ENCODE results near the gene SIDT1.
"Not testable (repeated sequence)": the region's sequence is repeated elsewhere in the genome, so short reads cannot be mapped to it uniquely, and the experiment has no call there.

SIDT1 gene

GRCh38 chr3:113631573-113631972 is 99.2 kb downstream of the SIDT1 start:
- DNase-seq (ENCODE audit: low read depth in 1 of 2, low spot score in 1 of 2) = no peak

- DNase-seq (ENCODE audit: low read depth in 1 of 2, low spot score in 1 of 2) = no peak
Measured at GRCh38 chr3:113634782-113635474, 102.6 kb downstream of the SIDT1 start.

DNA sequence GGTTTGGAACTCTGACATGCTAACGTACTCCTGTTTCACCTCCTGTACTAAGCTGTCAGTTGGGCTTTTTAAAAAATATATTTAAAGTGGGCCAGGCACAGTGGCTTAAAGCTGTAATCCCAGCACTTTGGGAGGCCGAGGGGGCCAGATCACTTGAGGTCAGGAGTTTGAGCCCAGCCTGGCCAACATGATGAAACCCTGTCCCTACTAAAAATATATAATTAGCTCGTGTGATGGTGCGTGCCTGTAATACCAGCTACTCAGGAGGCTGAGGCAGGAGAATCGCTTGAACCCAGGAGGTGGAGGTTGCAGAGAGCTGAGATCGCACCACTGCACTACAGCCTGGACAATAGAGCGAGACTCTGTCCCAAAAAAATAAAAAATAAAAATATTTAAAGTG is 103.7 kb downstream of the SIDT1 start:
- not testable (repeated sequence) for DNase-seq (ENCODE audit: low read depth in 1 of 2, low spot score in 1 of 2)

- DNase-seq (ENCODE audit: low read depth in 1 of 2, low spot score in 1 of 2) = no peak
Measured at GRCh38 chr3:113637756-113638155, 105.4 kb downstream of the SIDT1 start.

- DNase-seq (ENCODE audit: low read depth in 1 of 2, low spot score in 1 of 2) = no peak
Measured at GRCh38 chr3:113638910-113639309, 106.6 kb downstream of the SIDT1 start.

DNA sequence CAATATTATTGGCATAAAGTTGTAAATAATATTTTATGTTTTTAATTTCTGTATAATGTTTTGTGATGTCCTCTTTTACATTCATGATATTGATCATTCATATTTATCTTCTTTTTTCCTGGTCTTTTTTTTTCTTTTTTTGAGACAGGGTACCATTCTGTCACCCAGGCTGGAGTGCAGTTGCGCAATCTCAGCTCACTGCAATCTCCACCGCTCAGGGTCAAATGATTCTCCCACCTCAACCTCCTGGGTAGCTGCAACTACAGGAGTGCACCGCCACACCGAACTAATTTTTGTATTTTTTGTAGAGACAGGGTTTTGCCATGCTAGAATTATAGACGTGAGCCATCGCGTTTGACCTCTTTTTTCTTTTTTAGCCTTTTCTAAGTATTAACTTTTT is 111.2 kb downstream of the SIDT1 start:
- DNase-seq (ENCODE audit: low read depth in 1 of 2, low spot score in 1 of 2) = no peak

DNA sequence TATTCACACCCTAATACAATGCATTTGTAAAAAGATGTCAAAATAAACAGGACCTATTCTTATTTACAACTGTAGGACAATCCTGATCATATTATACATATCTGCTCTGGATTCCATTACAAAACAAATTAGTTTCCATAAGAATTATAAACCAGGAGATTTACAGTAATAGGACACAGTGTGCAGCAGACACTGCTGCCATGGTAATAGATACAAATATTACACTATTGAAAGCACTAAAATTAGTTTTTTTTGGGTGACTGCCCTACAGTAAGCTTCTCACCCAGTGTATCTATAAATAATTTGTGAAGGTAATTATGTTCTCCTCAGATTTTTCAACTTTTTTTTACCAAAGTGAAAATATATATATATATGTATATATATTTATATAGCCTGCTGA is 116.2 kb downstream of the SIDT1 start:
- DNase-seq (ENCODE audit: low read depth in 1 of 2, low spot score in 1 of 2) = no peak

- DNase-seq (ENCODE audit: low read depth in 1 of 2, low spot score in 1 of 2) = no peak
Measured at GRCh38 chr3:113649174-113649845, 117.0 kb downstream of the SIDT1 start.

GRCh38 chr3:113654310-113654709 is 122.0 kb downstream of the SIDT1 start:
- DNase-seq (ENCODE audit: low read depth in 1 of 2, low spot score in 1 of 2) = no peak

- no peak for DNase-seq (ENCODE audit: low read depth in 1 of 2, low spot score in 1 of 2)
Measured at GRCh38 chr3:113654851-113655250, 122.5 kb downstream of the SIDT1 start.

- DNase-seq (ENCODE audit: low read depth in 1 of 2, low spot score in 1 of 2) = no peak
Measured at GRCh38 chr3:113658107-113658506, 125.8 kb downstream of the SIDT1 start.

GRCh38 chr3:113659101-113659541 is 126.8 kb downstream of the SIDT1 start:
- no peak for DNase-seq (ENCODE audit: low read depth in 1 of 2, low spot score in 1 of 2)

DNA sequence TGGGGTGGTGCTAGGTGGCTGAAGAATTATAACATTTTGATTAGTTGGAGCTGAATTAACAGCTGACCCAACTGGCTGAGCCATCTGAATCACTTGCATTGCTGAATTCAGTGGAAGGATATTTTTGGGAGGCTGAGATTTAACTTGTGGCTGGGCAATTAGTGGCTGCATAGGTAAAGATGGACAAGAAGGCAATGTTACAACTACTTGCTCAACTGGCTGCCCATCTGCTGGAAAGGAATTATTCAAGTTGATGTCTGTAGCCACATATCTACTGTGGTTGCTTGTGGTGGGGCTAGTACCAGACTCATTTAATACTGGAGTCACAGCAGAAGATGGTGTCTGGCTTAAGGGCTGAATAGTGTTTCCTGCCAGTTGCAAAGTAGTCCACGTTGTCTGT is 127.6 kb downstream of the SIDT1 start:
- DNase-seq (ENCODE audit: low read depth in 1 of 2, low spot score in 1 of 2) = no peak

- DNase-seq (ENCODE audit: low read depth in 1 of 2, low spot score in 1 of 2) = no peak
Measured at GRCh38 chr3:113660458-113660857, 128.1 kb downstream of the SIDT1 start.

DNA sequence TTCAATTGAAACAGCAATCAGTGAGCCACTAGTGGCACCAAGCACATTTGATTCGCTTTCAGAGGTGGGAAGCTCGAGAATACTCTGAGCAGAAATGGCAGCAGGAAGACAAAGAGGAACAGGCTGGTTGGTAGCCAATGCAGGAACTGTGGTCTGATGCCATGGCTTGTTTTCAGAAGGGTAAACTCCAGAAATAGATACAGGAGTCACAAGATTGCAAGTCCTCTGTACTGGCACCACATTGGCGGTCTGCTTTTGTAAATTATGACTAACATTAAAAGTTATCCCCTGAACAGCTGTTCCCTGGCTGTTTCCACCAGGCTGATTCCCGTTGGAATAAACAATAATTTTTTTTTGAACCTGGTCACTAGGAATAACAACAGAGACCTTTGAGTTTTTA is 128.5 kb downstream of the SIDT1 start:
- no peak for DNase-seq (ENCODE audit: low read depth in 1 of 2, low spot score in 1 of 2)

DNA sequence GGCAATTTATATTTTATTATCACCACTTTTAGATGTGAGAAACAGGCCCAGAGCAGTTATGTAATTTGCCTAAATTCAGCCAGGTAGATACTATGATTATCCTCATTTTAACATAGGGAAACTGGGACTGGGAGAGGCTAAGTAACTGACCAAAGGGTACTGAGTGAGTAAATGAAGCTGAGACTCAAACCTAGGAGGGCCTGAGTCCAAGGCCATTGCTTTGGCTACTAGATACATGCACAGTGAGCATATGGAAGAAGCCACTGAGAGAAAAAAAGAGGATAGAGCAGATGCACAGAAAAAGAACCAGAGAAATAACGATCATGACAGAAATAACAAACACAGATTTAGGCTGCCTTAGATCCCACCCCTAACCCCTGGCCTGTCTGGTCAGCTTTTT is 130.5 kb downstream of the SIDT1 start:
- no peak for DNase-seq (ENCODE audit: low read depth in 1 of 2, low spot score in 1 of 2)

DNA sequence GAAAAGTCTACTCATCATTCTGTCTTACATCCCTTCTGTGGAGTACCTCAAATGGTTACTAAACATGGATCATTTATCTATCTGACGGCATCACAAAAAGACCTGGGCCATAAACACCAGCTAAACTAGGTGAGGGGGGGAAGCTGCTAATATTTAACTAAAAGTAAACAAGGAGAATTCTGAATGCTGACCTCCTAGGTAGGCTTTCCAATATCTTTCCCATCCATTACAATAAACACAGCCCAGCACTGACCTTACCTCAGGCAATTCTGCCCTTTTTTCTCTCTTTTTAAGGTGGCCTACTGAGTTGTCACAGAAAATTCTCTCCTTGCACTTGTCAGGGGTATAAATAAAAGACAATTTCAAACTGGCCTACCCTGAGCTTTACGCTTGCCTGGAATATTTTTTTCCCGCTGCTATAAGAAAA is 131.0 kb downstream of the SIDT1 start:
- DNase-seq (ENCODE audit: low read depth in 1 of 2, low spot score in 1 of 2) = no peak

GRCh38 chr3:113663761-113664160 is 131.4 kb downstream of the SIDT1 start:
- DNase-seq (ENCODE audit: low read depth in 1 of 2, low spot score in 1 of 2) = no peak

DNA sequence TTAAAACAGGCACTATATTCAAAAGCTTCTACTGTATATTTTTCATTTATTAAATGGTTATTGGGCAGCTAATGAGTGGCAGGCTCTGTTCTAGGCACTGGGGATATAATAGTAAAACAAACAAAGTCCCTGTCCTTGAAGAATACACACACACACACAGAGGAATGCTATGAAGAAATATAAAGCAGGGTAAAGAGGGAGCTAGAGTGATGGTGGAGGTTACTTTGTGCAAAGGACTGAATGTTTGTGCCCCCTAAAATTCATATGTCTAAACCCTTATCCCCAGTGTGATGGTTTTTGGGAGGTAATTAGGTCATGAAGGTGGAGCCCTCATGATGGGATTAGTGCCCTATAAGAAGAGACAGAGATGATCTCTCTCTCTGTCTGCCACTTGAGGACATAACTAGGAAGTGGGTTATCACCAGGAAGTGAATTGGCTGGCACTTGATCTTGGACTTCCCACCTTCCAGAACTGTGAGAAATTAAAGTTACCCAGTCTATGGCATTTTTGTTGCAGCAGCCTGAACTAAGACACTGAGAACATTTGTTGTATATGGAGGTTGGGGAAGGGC is 132.3 kb downstream of the SIDT1 start:
- DNase-seq (ENCODE audit: low read depth in 1 of 2, low spot score in 1 of 2) = no peak

DNA sequence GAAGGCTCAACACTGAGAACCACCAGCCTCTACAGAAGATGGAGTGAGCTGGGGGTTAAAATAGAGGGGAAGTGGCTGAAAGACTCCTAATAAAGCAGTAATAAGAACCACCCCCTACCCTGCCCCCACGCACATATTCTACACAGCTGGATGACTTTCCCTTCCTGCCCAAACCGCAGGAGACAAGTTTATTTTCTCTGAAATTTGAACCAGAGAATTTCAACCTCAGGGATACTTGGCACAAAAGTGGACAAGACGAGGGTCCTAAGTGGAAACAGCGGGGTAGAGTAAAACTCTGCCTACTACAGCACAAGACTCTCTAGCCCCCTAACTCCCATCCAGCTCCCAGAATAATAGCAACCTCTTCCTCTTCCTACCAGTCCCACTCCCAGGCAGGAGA is 135.7 kb downstream of the SIDT1 start:
- DNase-seq (ENCODE audit: low read depth in 1 of 2, low spot score in 1 of 2) = no peak

DNA sequence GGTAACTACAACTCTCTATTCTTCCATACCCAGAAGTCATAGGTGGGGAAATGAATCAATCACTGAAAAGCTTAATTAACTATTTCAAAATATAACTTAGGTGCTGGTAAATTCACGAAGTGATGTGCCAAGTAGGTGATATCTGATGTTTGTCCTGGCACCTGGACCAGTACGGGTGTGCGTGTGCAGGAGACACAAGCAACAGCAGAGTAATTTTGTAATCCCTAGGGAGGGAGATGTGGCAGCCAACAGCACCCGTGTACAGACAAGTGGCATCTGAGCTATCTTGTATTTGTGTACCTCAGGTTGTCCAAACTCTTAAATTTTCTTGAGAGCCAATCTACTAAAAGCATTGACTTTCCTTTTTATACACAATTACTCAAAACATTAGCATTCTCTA is 141.2 kb downstream of the SIDT1 start:
- no peak for DNase-seq (ENCODE audit: low read depth in 1 of 2, low spot score in 1 of 2)

DNA sequence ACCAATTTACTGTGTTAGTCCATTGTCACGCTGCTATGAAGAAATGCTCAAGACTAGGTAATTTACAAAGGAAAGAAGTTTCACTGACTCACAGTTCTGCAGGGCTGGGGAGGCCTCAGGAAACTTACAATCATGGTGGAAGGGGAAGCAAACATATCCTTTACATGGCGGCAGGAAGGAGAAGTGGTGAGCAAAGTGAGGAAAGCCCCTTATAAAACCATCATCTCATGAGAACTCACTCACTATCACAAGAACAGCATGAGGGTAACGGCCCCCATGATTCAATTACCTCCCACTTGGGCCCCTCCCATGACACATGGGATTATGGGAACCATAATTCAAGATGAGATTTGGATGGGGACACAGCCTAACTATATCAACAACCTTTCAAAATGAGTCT is 143.9 kb downstream of the SIDT1 start:
- DNase-seq (ENCODE audit: low read depth in 1 of 2, low spot score in 1 of 2) = no peak

DNA sequence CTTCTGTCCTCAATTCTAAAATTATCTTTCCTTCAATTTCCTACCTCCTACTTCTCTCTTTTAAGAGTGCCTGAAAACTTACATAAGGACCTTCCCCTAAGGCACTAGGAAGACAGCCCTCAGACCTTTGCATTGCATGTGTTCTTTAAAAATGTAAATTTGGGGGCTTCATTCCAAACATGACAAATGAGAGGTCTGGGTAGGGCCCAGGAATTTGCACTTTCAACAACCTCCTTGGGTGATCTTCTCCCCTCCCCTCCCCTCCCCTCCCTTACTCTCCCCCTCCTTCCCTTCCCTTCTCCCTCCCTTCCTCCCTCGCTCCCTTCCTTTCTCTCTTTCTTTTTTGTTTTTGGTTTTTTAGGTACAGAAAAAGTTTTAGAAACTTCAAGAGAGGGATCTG is 145.4 kb downstream of the SIDT1 start:
- no peak for DNase-seq (ENCODE audit: low read depth in 1 of 2, low spot score in 1 of 2)

Data from activated T-helper 1 cell treated with anti-CD3 and anti-CD28 coated beads, Interleukin-2, amount 50 U/mL, for 16 hours (primary cell).